HepG2 (cell line): Measurements from ENCODE around the gene C10orf71.

Source experiments
- U2AF2 ChIP-seq: fragments of 200-400 bp; formaldehyde crosslinking; IDR thresholded peaks from 2 replicates; pipeline ENCODE4 v1.6.1; 2017; ENCODE audit warnings: low read depth, mild to moderate bottlenecking, low read length
- TF ChIP-seq, protein P1 (sequence below): sonication (generic); formaldehyde crosslinking; IDR thresholded peaks from 2 replicates; pipeline ENCODE4 v1.4.0; 2020; ENCODE audit warnings: missing genetic modification reagents

DNA sequence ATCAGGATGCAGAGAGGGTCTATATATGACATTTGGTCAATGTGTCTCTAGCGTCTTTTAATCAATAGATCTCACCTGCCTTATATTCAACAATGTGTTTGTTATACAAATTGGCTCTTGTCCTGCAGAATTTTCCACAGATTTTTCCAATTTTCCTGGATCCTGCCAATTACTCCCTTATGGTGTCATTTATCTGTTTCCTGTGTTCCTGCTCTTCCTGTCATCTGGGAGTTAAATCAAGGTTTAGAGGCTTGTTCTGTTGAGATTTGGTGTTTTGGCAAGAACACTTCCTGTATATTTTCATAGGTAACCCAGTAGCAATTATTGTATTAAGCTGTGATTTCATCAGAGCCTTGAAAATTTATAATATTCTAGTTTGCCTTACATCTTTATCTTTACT, 8.8 kb upstream of the C10orf71 start:
- TF ChIP-seq U2AF2: no peak
- TF ChIP-seq, protein P1, sequence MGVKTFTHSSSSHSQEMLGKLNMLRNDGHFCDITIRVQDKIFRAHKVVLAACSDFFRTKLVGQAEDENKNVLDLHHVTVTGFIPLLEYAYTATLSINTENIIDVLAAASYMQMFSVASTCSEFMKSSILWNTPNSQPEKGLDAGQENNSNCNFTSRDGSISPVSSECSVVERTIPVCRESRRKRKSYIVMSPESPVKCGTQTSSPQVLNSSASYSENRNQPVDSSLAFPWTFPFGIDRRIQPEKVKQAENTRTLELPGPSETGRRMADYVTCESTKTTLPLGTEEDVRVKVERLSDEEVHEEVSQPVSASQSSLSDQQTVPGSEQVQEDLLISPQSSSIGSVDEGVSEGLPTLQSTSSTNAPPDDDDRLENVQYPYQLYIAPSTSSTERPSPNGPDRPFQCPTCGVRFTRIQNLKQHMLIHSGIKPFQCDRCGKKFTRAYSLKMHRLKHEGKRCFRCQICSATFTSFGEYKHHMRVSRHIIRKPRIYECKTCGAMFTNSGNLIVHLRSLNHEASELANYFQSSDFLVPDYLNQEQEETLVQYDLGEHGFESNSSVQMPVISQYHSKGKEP (CRISPR knock-in tag): no peak
